Endothelial cell of umbilical vein (primary cell): ENCODE measurements around the gene SHOX. TPM values are rescaled to one million over a fixed set of nuclear protein-coding genes. Genes with fewer than 3 reads are reported as not detected.
A peak's percentile ranks its signal among the peaks of the same experiment; 100 is the strongest.

Experiments used
- BruUV-seq: library from RNA; stranded (reverse); fragments of 400-500 nt; replicated peaks from 2 replicates; lab custom pipeline; 2021; lab: Mats Ljungman, UMichigan
- CTCF ChIA-PET: fragments of 300-600, 350-600 bp; sonication (Branson Sonifier 250); formaldehyde crosslinking; loops from one replicate; lab custom pipeline; 2021; ENCODE audit warnings: antibody characterized with exemption, inconsistent platforms; lab: Charles Lee
- POLR2A ChIA-PET: fragments of 300-600, 350-600 bp; sonication (Branson Sonifier 250); formaldehyde crosslinking; loops from one replicate; lab custom pipeline; 2021; ENCODE audit warnings: antibody characterized with exemption, inconsistent platforms; lab: Charles Lee
- DNase-seq: peaks from one replicate; pipeline ENCODE4 v3.0.0-alpha.2; 2011; ENCODE audit warnings: low read depth, low spot score
- FAIRE-seq: peaks from 2 replicates; lab custom pipeline; 2011; peaks lifted over from hg19 to GRCh38; lab: Jason Lieb, UNC
- H2AFZ ChIP-seq: 2 replicates; pipeline ENCODE4 v1.6.0; 2012; ENCODE audit warnings: low read depth, low read length, control low read depth, inconsistent platforms
- H3K27ac ChIP-seq: 2 replicates; pipeline ENCODE4 v1.5.1; 2011; ENCODE audit warnings: low read depth, mild to moderate bottlenecking, control low read depth, low read length, moderate library complexity; ENCODE audit not compliant: insufficient read depth
- H3K27me3 ChIP-seq, 2 experiments: 2 replicates each; pipeline versions ENCODE4 v1.6.0 to v1.6.1; 2011; ENCODE audit warnings: low read length in 2 of 2, mixed read lengths in 1 of 2; ENCODE audit not compliant: control insufficient read depth in 2 of 2, insufficient read depth in 2 of 2
- H3K36me3 ChIP-seq, 2 experiments: 2 replicates in 1 of 2; 3 replicates in 1 of 2; pipeline ENCODE4 v1.5.1; 2011; ENCODE audit warnings: low read length in 2 of 2, mild to moderate bottlenecking in 1 of 2, moderate library complexity in 1 of 2; ENCODE audit not compliant: control insufficient read depth in 2 of 2, insufficient read depth in 2 of 2; ENCODE audit errors: extremely low read depth in 1 of 2
- H3K4me1 ChIP-seq: 3 replicates; pipeline ENCODE4 v1.5.1; 2011; ENCODE audit warnings: mild to moderate bottlenecking, low read length; ENCODE audit not compliant: control insufficient read depth, insufficient read depth; ENCODE audit errors: extremely low read depth
- H3K4me2 ChIP-seq: 2 replicates; pipeline ENCODE4 v1.6.1; 2011; ENCODE audit warnings: low read length, control low read depth, mixed read lengths; ENCODE audit not compliant: insufficient read depth
- H3K4me3 ChIP-seq, 3 experiments: fragments of 200-600 bp in 1 of 3; sonication (generic), shearing (Covaris generic) in 1 of 3; replicated peaks in 1 of 3; 2 replicates each; pipeline ENCODE4 v1.5.1; 2011 to 2016; ENCODE audit warnings: control low read depth in 3 of 3, low read length in 3 of 3, mild to moderate bottlenecking in 2 of 3, inconsistent platforms in 1 of 3, low read depth in 1 of 3, moderate library complexity in 1 of 3; ENCODE audit not compliant: insufficient read depth in 1 of 3
- H3K79me2 ChIP-seq: 2 replicates; pipeline ENCODE4 v1.6.0; 2012; ENCODE audit warnings: low read length, inconsistent platforms; ENCODE audit not compliant: control insufficient read depth, insufficient read depth
- H3K9ac ChIP-seq: replicated peaks from 2 replicates; pipeline ENCODE3; 2011; ENCODE audit warnings: low read length, control low read depth; ENCODE audit not compliant: insufficient read depth; ENCODE audit errors: extremely low read depth
- H3K9me1 ChIP-seq: replicated peaks from 3 replicates; pipeline ENCODE4 v1.6.0; 2011; ENCODE audit warnings: mild to moderate bottlenecking, low read length; ENCODE audit not compliant: control insufficient read depth, insufficient read depth; ENCODE audit errors: extremely low read depth
- H3K9me3 ChIP-seq: replicated peaks from 2 replicates; pipeline ENCODE4 v1.5.1; 2012; ENCODE audit warnings: low read length, inconsistent platforms; ENCODE audit not compliant: control insufficient read depth, insufficient read depth
- H4K20me1 ChIP-seq: replicated peaks from 2 replicates; pipeline ENCODE3; 2011; ENCODE audit warnings: mild to moderate bottlenecking, low read length; ENCODE audit not compliant: control insufficient read depth, insufficient read depth; ENCODE audit errors: extremely low read depth
- CTCF ChIP-seq, 2 donors: IDR thresholded peaks; 1 replicate in 1 of 2; 2 replicates in 1 of 2; pipeline ENCODE4 v1.5.1; 2011; ENCODE audit warnings: low read length in 2 of 2, mild to moderate bottlenecking in 2 of 2, moderate library complexity in 2 of 2, control low read depth in 1 of 2, inconsistent platforms in 1 of 2, low read depth in 1 of 2; ENCODE audit not compliant: insufficient read depth in 1 of 2; ENCODE audit errors: extremely low read depth in 1 of 2
- EZH2 ChIP-seq: IDR thresholded peaks from 2 replicates; pipeline ENCODE4 v1.6.1; 2012; ENCODE audit warnings: borderline replicate concordance, low read depth, mild to moderate bottlenecking, moderate library complexity, low read length, inconsistent platforms; ENCODE audit not compliant: severe bottlenecking
- FOS ChIP-seq: IDR thresholded peaks from 2 replicates; pipeline ENCODE4 v1.6.1; 2011; ENCODE audit warnings: mild to moderate bottlenecking, low read length, moderate library complexity, borderline replicate concordance; ENCODE audit not compliant: insufficient read depth
- GATA2 ChIP-seq: IDR thresholded peaks from 2 replicates; pipeline ENCODE4 v1.7.0; 2011; ENCODE audit warnings: low read depth, mild to moderate bottlenecking, moderate library complexity, mixed read lengths, low read length; ENCODE audit not compliant: insufficient read length, insufficient read depth
- JUN ChIP-seq: IDR thresholded peaks from 2 replicates; pipeline ENCODE4 v1.6.1; 2011; ENCODE audit warnings: borderline replicate concordance, low read depth; ENCODE audit not compliant: insufficient read length, insufficient read depth
- MAX ChIP-seq: IDR thresholded peaks from 2 replicates; pipeline ENCODE4 v1.6.1; 2011; ENCODE audit not compliant: insufficient read depth, insufficient read length
- MYC ChIP-seq: IDR thresholded peaks from one replicate; pipeline ENCODE4 v1.6.1; 2011; ENCODE audit warnings: mild to moderate bottlenecking, low read depth, low read length
- POLR2A ChIP-seq: IDR thresholded peaks from 2 replicates; pipeline ENCODE4 v1.6.1; 2012; ENCODE audit warnings: low read depth, mild to moderate bottlenecking, control low read depth, low read length
- POLR2AphosphoS5 ChIP-seq: IDR thresholded peaks from 2 replicates; pipeline ENCODE4 v1.6.1; 2012; ENCODE audit warnings: low read depth, mild to moderate bottlenecking, control low read depth, low read length, moderate library complexity; ENCODE audit not compliant: insufficient read depth
- dilution Hi-C: fragments of 300-500 bp; cut with MboI; formaldehyde crosslinking; loops from one replicate; pipeline ENCODE4 v1.15.0; 2019; ENCODE audit warnings: low sequenced_read_pairs; ENCODE audit not compliant: extremely low pct_ligation_motif_present
- intact Hi-C: fragments of 100-400 bp; cut with micrococcal nuclease; formaldehyde crosslinking; loops from one replicate; pipeline ENCODE4 v1.10.0; 2022
- polyA plus RNA-seq, 4 experiments: library from polyadenylated mRNA; depleted of rRNA in 3 of 4; stranded (reverse) in 3 of 4; unstranded in 1 of 4; fragments of >200 nt; gene quantifications; 2 replicates each; pipeline versions ENCODE4 v1.2.1 to v1.2.3, GENCODE V29; 2011 to 2012; ENCODE audit warnings: missing spikeins in 1 of 4
- total RNA-seq: library from RNA; stranded (reverse); gene quantifications from 2 replicates; pipeline ENCODE4 v1.2.3, GENCODE V29; 2021

The SHOX gene
- total and polyA plus RNA-seq, 2 donors (not counting 3 experiments of a cell fraction or from before 2014, with no cell fraction given): not detected

- DNase-seq: no peak
- TF ChIP-seq MYC (no peak), EZH2 (peak; percentile 56), GATA2 (no peak)
- Histone ChIP-seq H3K27ac (no peak overlapping the region), H3K79me2 (no peaks in the 10 kb centered on the region), H3K4me1 (no peaks in the 10 kb centered on the region), H3K4me2 (no peak overlapping the region), H3K9me3 (no peaks in the 10 kb centered on the region), H3K9ac (no peak overlapping the region), H3K4me3 (no peak overlapping the region), H2AFZ (no peak overlapping the region), H4K20me1 (no peaks in the 10 kb centered on the region), H3K36me3 (no peaks in the 10 kb centered on the region), H3K9me1 (no peaks in the 10 kb centered on the region), H3K27me3 (peaks cover 37 to 63% of the 10 kb centered on the region in 2 experiments)
- dilution Hi-C loops (no loop called here), intact Hi-C loops (no loop called here)
- no TSS peak for BruUV-seq
- FAIRE-seq: no peak
- CTCF ChIA-PET: no interaction called here
- POLR2A ChIA-PET: no interaction called here
Measured at GRCh38 chrX:633043-633984, 2.7 kb downstream of the SHOX start.

- no peaks in the 10 kb centered on the region for H3K36me3 ChIP-seq
- H3K4me1 ChIP-seq: no peaks in the 10 kb centered on the region
- no peak for DNase-seq
- intact Hi-C loops (no loop called here), dilution Hi-C loops (no loop called here)
- peaks cover 43 to 66% of the 10 kb centered on the region in 2 experiments for H3K27me3 ChIP-seq
- BruUV-seq: no TSS peak
- TF ChIP-seq CTCF (IDR thresholded peaks at IDR 0.05; ENCODE audit: extremely low read depth in 1 of 2, insufficient read depth in 1 of 2, low read depth in 1 of 2, low read length in 2 of 2): no peak
- TF ChIP-seq GATA2: no peak
- no peak for TF ChIP-seq JUN
- no peak for TF ChIP-seq POLR2AphosphoS5
- TF ChIP-seq EZH2: no peak
- no peak for TF ChIP-seq POLR2A
- TF ChIP-seq MYC: no peak
- no peak for TF ChIP-seq FOS
- no peak for TF ChIP-seq MAX
- H2AFZ ChIP-seq: no peak overlapping the region
- no peak overlapping the region for H3K4me3 ChIP-seq
- POLR2A ChIA-PET: no interaction called here
- FAIRE-seq: no peak
- H3K9me1 ChIP-seq: no peaks in the 10 kb centered on the region
- H3K4me2 ChIP-seq: no peak overlapping the region
- no peaks in the 10 kb centered on the region for H3K9me3 ChIP-seq
- no peak overlapping the region for H3K27ac ChIP-seq
- CTCF ChIA-PET: no interaction called here
- H4K20me1 ChIP-seq: no peaks in the 10 kb centered on the region
- no peaks in the 10 kb centered on the region for H3K79me2 ChIP-seq
- no peak overlapping the region for H3K9ac ChIP-seq
Measured at GRCh38 chrX:633985-634958, 3.7 kb downstream of the SHOX start.
